NB4 (cell line): ENCODE measurements around the gene USP37.

Experiments
- MYC ChIP-seq: IDR thresholded peaks from 2 replicates; pipeline ENCODE4 v1.6.1; 2011; ENCODE audit warnings: low read depth, low read length
- POLR2A ChIP-seq: IDR thresholded peaks from 2 replicates; pipeline ENCODE4 v1.6.1; 2011; ENCODE audit warnings: mild to moderate bottlenecking; ENCODE audit not compliant: insufficient read length; ENCODE audit errors: extremely low read depth
- TF ChIP-seq, protein P1 (sequence below): IDR thresholded peaks from one replicate; pipeline ENCODE4 v1.5.1; 2012; ENCODE audit warnings: low read depth, low read length
- TF ChIP-seq, protein P2 (sequence below): IDR thresholded peaks from 2 replicates; pipeline ENCODE4 v1.6.1; 2011; ENCODE audit warnings: low read depth, low read length

DNA sequence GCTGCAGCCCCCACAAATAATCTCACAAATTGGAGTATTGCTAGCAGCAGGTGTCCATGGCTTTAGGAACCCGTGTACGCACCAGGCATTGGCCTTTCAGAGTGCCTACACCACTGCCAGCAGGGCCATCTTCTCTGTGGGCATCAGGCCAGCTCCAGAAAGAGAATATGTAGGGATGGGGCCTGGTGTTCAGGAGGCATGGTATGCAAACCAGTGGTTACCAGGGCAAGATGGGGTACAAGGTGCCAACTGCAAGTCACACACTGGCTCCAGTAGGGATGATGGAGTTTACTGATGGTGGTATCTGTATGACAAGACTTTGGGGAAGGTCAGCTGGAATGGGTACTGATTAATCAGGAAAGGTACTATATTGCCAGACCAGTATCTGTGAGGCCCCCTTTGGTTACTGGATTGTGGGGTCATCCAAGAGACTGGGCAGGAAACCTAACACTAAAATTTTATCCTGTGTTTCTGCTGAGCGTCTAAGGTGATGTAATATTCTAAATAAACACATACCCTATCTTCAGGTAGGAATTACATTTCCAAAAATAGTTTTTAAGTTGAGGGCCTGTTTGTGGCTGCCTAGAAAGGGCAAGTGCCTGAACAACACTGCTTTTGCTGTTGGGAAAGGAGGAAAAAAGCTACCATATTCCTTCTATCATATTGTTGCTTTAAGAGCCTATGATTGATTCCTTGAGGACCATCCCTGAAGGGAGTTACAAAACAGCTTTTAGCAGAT is 9.5 kb upstream of the USP37 start:
- TF ChIP-seq, protein P1, sequence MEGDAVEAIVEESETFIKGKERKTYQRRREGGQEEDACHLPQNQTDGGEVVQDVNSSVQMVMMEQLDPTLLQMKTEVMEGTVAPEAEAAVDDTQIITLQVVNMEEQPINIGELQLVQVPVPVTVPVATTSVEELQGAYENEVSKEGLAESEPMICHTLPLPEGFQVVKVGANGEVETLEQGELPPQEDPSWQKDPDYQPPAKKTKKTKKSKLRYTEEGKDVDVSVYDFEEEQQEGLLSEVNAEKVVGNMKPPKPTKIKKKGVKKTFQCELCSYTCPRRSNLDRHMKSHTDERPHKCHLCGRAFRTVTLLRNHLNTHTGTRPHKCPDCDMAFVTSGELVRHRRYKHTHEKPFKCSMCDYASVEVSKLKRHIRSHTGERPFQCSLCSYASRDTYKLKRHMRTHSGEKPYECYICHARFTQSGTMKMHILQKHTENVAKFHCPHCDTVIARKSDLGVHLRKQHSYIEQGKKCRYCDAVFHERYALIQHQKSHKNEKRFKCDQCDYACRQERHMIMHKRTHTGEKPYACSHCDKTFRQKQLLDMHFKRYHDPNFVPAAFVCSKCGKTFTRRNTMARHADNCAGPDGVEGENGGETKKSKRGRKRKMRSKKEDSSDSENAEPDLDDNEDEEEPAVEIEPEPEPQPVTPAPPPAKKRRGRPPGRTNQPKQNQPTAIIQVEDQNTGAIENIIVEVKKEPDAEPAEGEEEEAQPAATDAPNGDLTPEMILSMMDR, result no peak
- TF ChIP-seq POLR2A, result no peak
- TF ChIP-seq, protein P2, sequence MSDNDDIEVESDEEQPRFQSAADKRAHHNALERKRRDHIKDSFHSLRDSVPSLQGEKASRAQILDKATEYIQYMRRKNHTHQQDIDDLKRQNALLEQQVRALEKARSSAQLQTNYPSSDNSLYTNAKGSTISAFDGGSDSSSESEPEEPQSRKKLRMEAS, result no peak
- TF ChIP-seq MYC, result no peak
